BE2C (cell line): ENCODE results near the gene OLFML2A. TPM values are rescaled to one million over a fixed set of nuclear protein-coding genes. Genes with fewer than 3 reads are reported as not detected.
"Not testable (repeated sequence)": the region's sequence is repeated elsewhere in the genome, so short reads cannot be mapped to it uniquely, and the experiment has no call there.

Source experiments
- DNase-seq: peaks from one replicate; pipeline ENCODE4 v3.0.0-alpha.2; 2020
- H3K27me3 ChIP-seq: fragments of 250-450 bp; sonication (Bioruptor Pico); 2 replicates; pipeline ENCODE4 v1.5.1; 2020; ENCODE audit warnings: mild to moderate bottlenecking
- H3K36me3 ChIP-seq: fragments of 250-450 bp; sonication (Bioruptor Pico); 2 replicates; pipeline ENCODE4 v1.5.1; 2020; ENCODE audit warnings: mild to moderate bottlenecking
- H3K4me1 ChIP-seq: fragments of 250-450 bp; sonication (Bioruptor Pico); 2 replicates; pipeline ENCODE4 v1.5.1; 2020
- H3K4me3 ChIP-seq: 2 replicates; pipeline ENCODE4 v1.5.1; 2011; ENCODE audit warnings: low read depth, low read length
- H3K9me3 ChIP-seq: fragments of 250-450 bp; sonication (Bioruptor Pico); 2 replicates; pipeline ENCODE4 v1.5.1; 2020
- CTCF ChIP-seq: IDR thresholded peaks from 2 replicates; pipeline ENCODE4 v1.5.1; 2012; ENCODE audit warnings: mild to moderate bottlenecking, low read depth, low read length
- polyA plus RNA-seq: library from polyadenylated mRNA; unstranded; fragments of >200 nt; gene quantifications from one replicate; pipeline ENCODE4 v1.2.1, GENCODE V29; 2012; ENCODE audit warnings: low read depth, missing spikeins; ENCODE audit not compliant: insufficient read length, insufficient read depth

OLFML2A gene
- 0.09 TPM for polyA plus RNA-seq

GRCh38 chr9:124776954-124777648, at the start of gene OLFML2A:
OLFML2A (plus strand) TSS chr9:124777133; CDS start chr9:124777271, 138 bp downstream.
- no peaks in the 10 kb centered on the region for H3K4me1 ChIP-seq
- H3K36me3 ChIP-seq: no peaks in the 10 kb centered on the region
- TF ChIP-seq CTCF: peak; percentile 30; the same call in 1 of the 2 replicates
- peak; percentile 42 for DNase-seq
- peak within 1 kb of the TSS; percentile 36 for H3K4me3 ChIP-seq
- H3K27me3 ChIP-seq: peaks cover 18% of the 10 kb centered on the region
- H3K9me3 ChIP-seq: no peaks in the 10 kb centered on the region

GRCh38 chr9:124730772-124731171, 46.2 kb upstream of the OLFML2A start:
- H3K4me1 ChIP-seq: no peaks in the 10 kb centered on the region
- H3K36me3 ChIP-seq: no peaks in the 10 kb centered on the region
- TF ChIP-seq CTCF: no peak
- H3K4me3 ChIP-seq: no peak overlapping the region
- DNase-seq: no peak
- no peaks in the 10 kb centered on the region for H3K9me3 ChIP-seq
- H3K27me3 ChIP-seq: no peaks in the 10 kb centered on the region

- Histone ChIP-seq H3K27me3 (no peaks in the 10 kb centered on the region), H3K36me3 (no peaks in the 10 kb centered on the region), H3K4me1 (no peaks in the 10 kb centered on the region), H3K4me3 (no peak overlapping the region), H3K9me3 (no peaks in the 10 kb centered on the region)
- DNase-seq: no peak
- TF ChIP-seq CTCF: no peak
Measured at GRCh38 chr9:124733964-124734740, 42.8 kb upstream of the OLFML2A start.

- not testable (repeated sequence) for H3K27me3 ChIP-seq, H3K9me3 ChIP-seq, DNase-seq, H3K4me3 ChIP-seq, H3K4me1 ChIP-seq, H3K36me3 ChIP-seq
Measured at GRCh38 chr9:124734741-124735083, 42.2 kb upstream of the OLFML2A start.

- Histone ChIP-seq H3K9me3 (no peaks in the 10 kb centered on the region), H3K4me3 (no peak overlapping the region), H3K27me3 (no peaks in the 10 kb centered on the region), H3K4me1 (no peaks in the 10 kb centered on the region), H3K36me3 (no peaks in the 10 kb centered on the region)
- TF ChIP-seq CTCF: no peak
- DNase-seq: no peak
Measured at GRCh38 chr9:124735121-124735520, 41.8 kb upstream of the OLFML2A start.

GRCh38 chr9:124738075-124738474, 38.9 kb upstream of the OLFML2A start:
- not testable (repeated sequence) for DNase-seq, H3K9me3 ChIP-seq, H3K4me1 ChIP-seq, H3K4me3 ChIP-seq, H3K36me3 ChIP-seq, H3K27me3 ChIP-seq

- Histone ChIP-seq H3K36me3 (no peaks in the 10 kb centered on the region), H3K9me3 (no peaks in the 10 kb centered on the region), H3K27me3 (no peaks in the 10 kb centered on the region), H3K4me1 (peaks cover 2% of the 10 kb centered on the region; the same call in 1 of the 2 replicates), H3K4me3 (no peak overlapping the region)
- no peak for DNase-seq
- no peak for TF ChIP-seq CTCF
Measured at GRCh38 chr9:124739360-124739759, 37.6 kb upstream of the OLFML2A start.
